Kidney (tissue), 14 donors: ENCODE measurements around the gene UPF3A. TPM values are rescaled to one million over a fixed set of nuclear protein-coding genes. Genes with fewer than 3 reads are reported as not detected.

Experiments
- DNase-seq, 5 donors: peaks; one replicate each; pipeline ENCODE4 v3.0.0-alpha.2; 2013 to 2020
- FAIRE-seq: peaks from 2 replicates; lab custom pipeline; 2012; peaks lifted over from hg19 to GRCh38; lab: Jason Lieb, UNC
- H3K27ac ChIP-seq, 2 donors: one replicate each; pipeline ENCODE4 v1.7.0; 2013; ENCODE audit warnings: low read depth in 2 of 2, low read length in 2 of 2, inconsistent platforms in 1 of 2
- H3K27me3 ChIP-seq: one replicate; pipeline ENCODE4 v1.7.1; 2013; ENCODE audit warnings: low read length, inconsistent platforms; ENCODE audit not compliant: control insufficient read depth, insufficient read depth
- H3K36me3 ChIP-seq, 3 donors: one replicate each; pipeline versions ENCODE4 v1.7.0 to v1.7.1; 2013; ENCODE audit warnings: low read length in 3 of 3, control low read depth in 1 of 3, inconsistent platforms in 1 of 3; ENCODE audit not compliant: insufficient read depth in 3 of 3, control insufficient read depth in 2 of 3
- H3K4me1 ChIP-seq, 3 donors: one replicate each; pipeline versions ENCODE4 v1.7.0 to v1.7.1; 2013; ENCODE audit warnings: low read length in 3 of 3, inconsistent platforms in 1 of 3, low read depth in 1 of 3; ENCODE audit not compliant: control insufficient read depth in 2 of 3, insufficient read depth in 2 of 3
- H3K4me3 ChIP-seq, 3 donors: one replicate each; pipeline versions ENCODE4 v1.7.0 to v1.8.1; 2013; ENCODE audit warnings: low read length in 3 of 3, control low read depth in 1 of 3, inconsistent platforms in 1 of 3
- H3K9ac ChIP-seq, 3 donors: one replicate each; pipeline versions ENCODE4 v1.7.0 to v1.7.1; 2013; ENCODE audit warnings: low read length in 3 of 3, control low read depth in 1 of 3, inconsistent platforms in 1 of 3
- H3K9me3 ChIP-seq, 3 donors: one replicate each; pipeline versions ENCODE4 v1.7.0 to v1.7.1; 2013; ENCODE audit warnings: low read length in 3 of 3, control low read depth in 1 of 3, inconsistent platforms in 1 of 3; ENCODE audit not compliant: control insufficient read depth in 2 of 3, insufficient read depth in 1 of 3
- intact Hi-C: fragments of 100-400 bp; cut with DNase I; formaldehyde crosslinking; loops from one replicate; pipeline ENCODE4 v1.11.1; 2022
- polyA plus RNA-seq: library from polyadenylated mRNA; stranded (reverse); fragments of 350-450 nt; fragmentation: Illumina TruSeq; extraction: RNeasy Lipid Tissue Mini Kit (QIAGEN cat#74804); gene quantifications from one replicate; pipeline ENCODE4 v1.2.3, GENCODE V29; 2014; ENCODE audit warnings: low read depth, low replicate concordance; ENCODE audit not compliant: insufficient read depth
- total RNA-seq: library from RNA; stranded (reverse); fragmentation: NEBNext Ultra II Directional; extraction: Animal tissue kit (Norgen Biotek cat#: 25700); gene quantifications from one replicate; pipeline ENCODE4 v1.2.1, GENCODE V29; 2021
- TF ChIP-seq, protein P1 (sequence below): IDR thresholded peaks from 3 replicates; pipeline ENCODE4 v1.5.1; 2012; ENCODE audit warnings: mild to moderate bottlenecking, moderate library complexity, borderline replicate concordance; ENCODE audit not compliant: insufficient read depth; ENCODE audit errors: extremely low read depth
- donor health status: control.
- donor health status: control.
- donor health status: control.
- donor health status: control.
- donor health status: control.
- donor health status: DM: yes; HTN: yes; CAD: no.
- donor health status: Normal renal cell carcinoma (clear cell type).

The UPF3A gene
- total and polyA plus RNA-seq, 2 donors from 2014 or later = 34.5 to 41.7 TPM

DNA sequence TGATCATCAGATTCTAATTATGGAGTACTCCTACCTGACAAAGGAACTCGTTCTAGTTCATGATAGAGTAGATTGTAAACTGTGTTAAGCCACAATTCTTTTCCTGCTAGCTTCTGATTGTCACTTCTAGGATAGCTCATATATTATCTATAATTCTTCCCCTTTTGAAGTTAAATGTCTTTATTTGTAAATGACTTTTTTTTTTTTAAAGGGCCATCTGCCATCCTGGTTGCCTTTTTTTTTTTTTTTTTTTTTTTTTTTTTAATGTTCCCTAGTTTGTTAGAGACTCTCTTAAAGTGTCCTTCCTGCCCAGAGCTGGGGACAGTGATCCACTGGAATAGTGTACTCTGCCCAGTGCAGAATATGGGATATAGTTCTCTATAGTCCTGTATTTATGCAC, 37.2 kb downstream of the UPF3A start:
- intact Hi-C loops = no loop called here
- DNase-seq (no peak), FAIRE-seq (no peak)
- Histone ChIP-seq H3K36me3 (peaks cover 0 to 11% (median 9%) of the 10 kb centered on the region in 3 donors), H3K9me3 (no peaks in the 10 kb centered on the region), H3K4me1 (peaks cover 0 to 14% (median 4%) of the 10 kb centered on the region in 3 donors), H3K27ac (no peak overlapping the region), H3K27me3 (no peaks in the 10 kb centered on the region), H3K9ac (no peak overlapping the region), H3K4me3 (no peak overlapping the region)
- TF ChIP-seq, protein P1, sequence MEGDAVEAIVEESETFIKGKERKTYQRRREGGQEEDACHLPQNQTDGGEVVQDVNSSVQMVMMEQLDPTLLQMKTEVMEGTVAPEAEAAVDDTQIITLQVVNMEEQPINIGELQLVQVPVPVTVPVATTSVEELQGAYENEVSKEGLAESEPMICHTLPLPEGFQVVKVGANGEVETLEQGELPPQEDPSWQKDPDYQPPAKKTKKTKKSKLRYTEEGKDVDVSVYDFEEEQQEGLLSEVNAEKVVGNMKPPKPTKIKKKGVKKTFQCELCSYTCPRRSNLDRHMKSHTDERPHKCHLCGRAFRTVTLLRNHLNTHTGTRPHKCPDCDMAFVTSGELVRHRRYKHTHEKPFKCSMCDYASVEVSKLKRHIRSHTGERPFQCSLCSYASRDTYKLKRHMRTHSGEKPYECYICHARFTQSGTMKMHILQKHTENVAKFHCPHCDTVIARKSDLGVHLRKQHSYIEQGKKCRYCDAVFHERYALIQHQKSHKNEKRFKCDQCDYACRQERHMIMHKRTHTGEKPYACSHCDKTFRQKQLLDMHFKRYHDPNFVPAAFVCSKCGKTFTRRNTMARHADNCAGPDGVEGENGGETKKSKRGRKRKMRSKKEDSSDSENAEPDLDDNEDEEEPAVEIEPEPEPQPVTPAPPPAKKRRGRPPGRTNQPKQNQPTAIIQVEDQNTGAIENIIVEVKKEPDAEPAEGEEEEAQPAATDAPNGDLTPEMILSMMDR = no peak

DNA sequence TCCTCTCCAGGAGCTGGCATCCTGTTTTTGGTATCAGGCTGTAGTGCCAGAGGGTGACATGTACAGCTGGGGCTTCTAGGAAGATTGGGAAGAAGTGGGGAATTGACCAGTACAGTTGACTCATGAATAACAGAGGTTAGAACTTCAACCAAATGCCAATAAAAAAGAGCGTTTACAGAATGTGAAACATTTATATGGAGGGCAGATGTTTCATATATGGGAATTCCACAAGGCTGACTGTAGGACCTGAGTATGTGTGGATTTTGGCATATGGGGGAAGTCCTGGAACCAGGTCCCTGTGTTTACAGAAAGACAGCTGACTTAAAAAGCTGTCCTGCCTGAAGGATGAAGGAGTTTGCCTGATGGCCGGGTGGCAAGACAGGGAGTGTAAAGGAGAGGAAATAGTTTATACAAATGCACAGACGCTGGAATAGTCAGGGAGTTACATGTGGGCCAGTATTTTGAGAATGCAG, 38.1 kb downstream of the UPF3A start:
- no peak overlapping the region for H3K9ac ChIP-seq
- H3K27ac ChIP-seq = no peak overlapping the region
- peaks cover 0 to 14% (median 4%) of the 10 kb centered on the region in 3 donors for H3K4me1 ChIP-seq
- no peaks in the 10 kb centered on the region for H3K27me3 ChIP-seq
- H3K36me3 ChIP-seq = peaks cover 2 to 20% (median 9%) of the 10 kb centered on the region in 3 donors
- FAIRE-seq (no peak), DNase-seq (no peak)
- TF ChIP-seq, protein P1 = no peak
- no peak overlapping the region for H3K4me3 ChIP-seq
- H3K9me3 ChIP-seq = no peaks in the 10 kb centered on the region
- intact Hi-C loops = no loop called here

DNA sequence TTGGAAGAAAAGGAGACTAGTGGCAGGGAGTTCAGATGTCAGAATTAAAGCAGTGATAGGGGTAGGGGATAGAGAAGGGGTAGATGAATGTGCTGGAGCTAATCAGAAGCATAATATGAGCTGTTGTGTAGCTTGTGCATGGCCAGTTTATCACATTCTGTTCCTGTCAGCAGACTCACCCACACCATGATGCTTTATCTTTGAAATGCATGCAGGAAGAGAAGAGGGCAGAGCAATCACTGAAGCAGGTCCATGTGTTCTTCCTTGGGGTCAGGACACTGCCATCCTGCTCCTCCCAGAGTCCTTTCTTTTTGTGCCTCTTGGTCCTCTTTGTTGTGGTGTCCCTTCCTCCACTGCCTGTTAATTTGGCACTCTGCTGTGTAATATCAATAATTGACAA, 38.7 kb downstream of the UPF3A start:
- no peak overlapping the region for H3K4me3 ChIP-seq
- peaks cover 2 to 20% (median 9%) of the 10 kb centered on the region in 3 donors for H3K36me3 ChIP-seq
- no peak for DNase-seq
- no peaks in the 10 kb centered on the region for H3K9me3 ChIP-seq
- H3K4me1 ChIP-seq = peaks cover 0 to 12% (median 4%) of the 10 kb centered on the region in 3 donors
- H3K27ac ChIP-seq = no peak overlapping the region
- intact Hi-C loops = no loop called here
- TF ChIP-seq, protein P1 = no peak
- no peaks in the 10 kb centered on the region for H3K27me3 ChIP-seq
- FAIRE-seq = no peak
- no peak overlapping the region for H3K9ac ChIP-seq

DNA sequence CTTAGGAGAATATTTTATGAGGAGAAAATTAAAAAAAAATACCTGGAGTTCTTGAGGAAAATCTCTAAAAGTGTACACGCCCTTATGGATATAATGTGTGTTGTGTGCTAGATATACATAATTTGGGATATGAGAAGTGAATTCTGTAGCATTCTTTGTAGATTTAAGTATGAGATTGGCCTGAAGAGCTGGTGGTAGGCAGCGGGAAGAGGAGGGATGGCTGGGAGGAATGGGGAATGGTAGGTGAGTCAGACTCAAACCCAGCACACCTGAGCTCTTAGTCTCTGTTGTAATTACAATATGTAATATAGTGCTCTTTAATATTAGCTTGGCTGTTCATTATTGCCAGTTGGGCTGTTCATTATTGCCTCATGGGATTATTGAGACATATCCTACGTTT, 39.9 kb downstream of the UPF3A start:
- Histone ChIP-seq H3K9me3 (no peaks in the 10 kb centered on the region), H3K4me3 (no peak overlapping the region), H3K27me3 (no peaks in the 10 kb centered on the region), H3K36me3 (peaks cover 2 to 26% (median 9%) of the 10 kb centered on the region in 3 donors), H3K27ac (no peak overlapping the region), H3K9ac (no peak overlapping the region), H3K4me1 (peaks cover 0 to 5% (median 4%) of the 10 kb centered on the region in 3 donors)
- no peak for FAIRE-seq
- DNase-seq = no peak
- TF ChIP-seq, protein P1 = no peak
- intact Hi-C loops = no loop called here
